Activated CD8-positive, alpha-beta memory T cell treated with anti-CD3 and anti-CD28 coated beads, Interleukin-2, amount 10 ng/mL, durations not matched to agents 7 days and 5 days (primary cell): ENCODE measurements around the gene PPFIA4. TPM values are rescaled to one million over a fixed set of nuclear protein-coding genes. Genes with fewer than 3 reads are reported as not detected.

ENCODE experiments used
- ATAC-seq: fragments of 150-1000 bp; cut with Tn5 transposase; one replicate; pipeline ENCODE4 v1.10.0; 2021; ENCODE audit warnings: moderate library complexity
- CTCF ChIA-PET: fragments of 350-600 bp; sonication (Branson Sonifier 250); formaldehyde crosslinking; loops from one replicate; lab custom pipeline; 2021; ENCODE audit warnings: antibody characterized with exemption; lab: Charles Lee
- DNase-seq: peaks from one replicate; pipeline ENCODE4 v3.0.0-alpha.2; 2020
- H3K27ac Mint-ChIP-seq: one replicate; pipeline ENCODE4 v1.8.0; 2021; ENCODE audit warnings: mild to moderate bottlenecking, mixed read lengths
- H3K27me3 Mint-ChIP-seq: one replicate; pipeline ENCODE4 v1.8.0; 2021; ENCODE audit warnings: mixed read lengths
- H3K36me3 Mint-ChIP-seq: one replicate; pipeline ENCODE4 v1.8.0; 2021; ENCODE audit warnings: mild to moderate bottlenecking, mixed read lengths
- H3K4me1 Mint-ChIP-seq: one replicate; pipeline ENCODE4 v1.8.0; 2021; ENCODE audit warnings: mixed read lengths
- H3K4me3 Mint-ChIP-seq: one replicate; pipeline ENCODE4 v1.8.0; 2021; ENCODE audit warnings: mild to moderate bottlenecking, moderate library complexity, mixed read lengths
- H3K9me3 Mint-ChIP-seq: one replicate; pipeline ENCODE4 v1.8.0; 2022; ENCODE audit warnings: low read depth, mixed read lengths
- total RNA-seq, 2 experiments: library from RNA; stranded (reverse); gene quantifications; one replicate each; pipeline ENCODE4 v1.2.3, GENCODE V29; 2021

PPFIA4 gene
- total RNA-seq, 2 experiments from 2014 or later: 4.6 to 17.9 TPM

GRCh38 chr1:203038217-203038741 lies 12.0 kb downstream of the PPFIA4 start:
- ATAC-seq (no peak), DNase-seq (no peak)
- peaks cover 3% of the 10 kb centered on the region for H3K36me3 Mint-ChIP-seq

GRCh38 chr1:203038891-203039608 lies 12.8 kb downstream of the PPFIA4 start:
- Mint-ChIP-seq H3K27me3 (no peaks in the 10 kb centered on the region), H3K9me3 (no peaks in the 10 kb centered on the region), H3K36me3 (peaks cover 3% of the 10 kb centered on the region), H3K4me1 (peaks cover 13% of the 10 kb centered on the region), H3K27ac (no peak overlapping the region), H3K4me3 (no peak overlapping the region)
- ATAC-seq (peak; percentile 82), DNase-seq (peak; percentile 72)
- CTCF ChIA-PET: interaction anchor here (0.6 to 6.4 kb wide), 33 partner anchors 8 to 304 kb away, joined by 3 to 106 read pairs (median 4); partner anchors contain the start of genes PPFIA4 and TMEM183A

More at GRCh38 chr1:203038217-203038741, 12.0 kb downstream of the PPFIA4 start:
- H3K4me1 Mint-ChIP-seq: peaks cover 13% of the 10 kb centered on the region
- no peaks in the 10 kb centered on the region for H3K9me3 Mint-ChIP-seq
- no peak overlapping the region for H3K4me3 Mint-ChIP-seq
- H3K27me3 Mint-ChIP-seq: no peaks in the 10 kb centered on the region
- H3K27ac Mint-ChIP-seq: no peak overlapping the region
- CTCF ChIA-PET: interaction anchor here (1.0 to 6.4 kb wide), 6 partner anchors 11 to 178 kb away, joined by 3 to 106 read pairs (median 28); partner anchors contain the start of gene PPFIA4

- H3K36me3 Mint-ChIP-seq: peaks cover 3% of the 10 kb centered on the region
- DNase-seq: no peak
- no peaks in the 10 kb centered on the region for H3K9me3 Mint-ChIP-seq
- no peak overlapping the region for H3K27ac Mint-ChIP-seq
- H3K4me3 Mint-ChIP-seq: no peak overlapping the region
- CTCF ChIA-PET: interaction anchor here (0.6 to 6.4 kb wide), 38 partner anchors 7 to 448 kb away, joined by 3 to 106 read pairs (median 4); partner anchors contain the start of genes ADORA1, PPFIA4 and TMEM183A
- ATAC-seq: no peak
- H3K27me3 Mint-ChIP-seq: no peaks in the 10 kb centered on the region
- peaks cover 13% of the 10 kb centered on the region for H3K4me1 Mint-ChIP-seq
Measured at GRCh38 chr1:203039609-203040512, 13.6 kb downstream of the PPFIA4 start.

GRCh38 chr1:203040513-203041275 lies 14.4 kb downstream of the PPFIA4 start:
- peaks cover 3% of the 10 kb centered on the region for H3K36me3 Mint-ChIP-seq
- H3K4me3 Mint-ChIP-seq: no peak overlapping the region
- CTCF ChIA-PET: interaction anchor here (0.8 to 6.4 kb wide), 22 partner anchors 12 to 447 kb away, joined by 3 to 106 read pairs (median 6); partner anchors contain the start of genes ADORA1, PPFIA4 and TMEM183A
- H3K9me3 Mint-ChIP-seq: no peaks in the 10 kb centered on the region
- ATAC-seq (no peak), DNase-seq (no peak)
- no peaks in the 10 kb centered on the region for H3K27me3 Mint-ChIP-seq
- H3K27ac Mint-ChIP-seq: no peak overlapping the region
- peaks cover 13% of the 10 kb centered on the region for H3K4me1 Mint-ChIP-seq

- H3K27me3 Mint-ChIP-seq: no peaks in the 10 kb centered on the region
- ATAC-seq: no peak
- no peak for DNase-seq
Measured at GRCh38 chr1:203041351-203041932, 15.2 kb downstream of the PPFIA4 start.

GRCh38 chr1:203043830-203044545 lies 17.7 kb downstream of the PPFIA4 start:
- Mint-ChIP-seq H3K9me3 (no peaks in the 10 kb centered on the region), H3K27ac (no peak overlapping the region), H3K4me3 (no peak overlapping the region), H3K27me3 (no peaks in the 10 kb centered on the region), H3K36me3 (peaks cover 3% of the 10 kb centered on the region), H3K4me1 (peaks cover 8% of the 10 kb centered on the region)
- no peak for ATAC-seq
- no peak for DNase-seq
- CTCF ChIA-PET: interaction anchor here (1.4 to 6.4 kb wide), 2 partner anchors 128 to 172 kb away, joined by 7 to 106 read pairs; no protein-coding TSS in a partner anchor

More at GRCh38 chr1:203041351-203041932, 15.2 kb downstream of the PPFIA4 start:
- no peak overlapping the region for H3K27ac Mint-ChIP-seq
- CTCF ChIA-PET: interaction anchor here (0.8 to 6.4 kb wide), 5 partner anchors 40 to 227 kb away, joined by 3 to 106 read pairs (median 41); no protein-coding TSS in a partner anchor
- no peak overlapping the region for H3K4me3 Mint-ChIP-seq
- peaks cover 3% of the 10 kb centered on the region for H3K36me3 Mint-ChIP-seq
- H3K9me3 Mint-ChIP-seq: no peaks in the 10 kb centered on the region
- H3K4me1 Mint-ChIP-seq: peaks cover 13% of the 10 kb centered on the region

- Mint-ChIP-seq H3K27me3 (no peaks in the 10 kb centered on the region), H3K9me3 (no peaks in the 10 kb centered on the region), H3K4me3 (no peak overlapping the region), H3K36me3 (no peaks in the 10 kb centered on the region), H3K27ac (no peak overlapping the region), H3K4me1 (peaks cover 4% of the 10 kb centered on the region)
- DNase-seq (no peak), ATAC-seq (no peak)
- CTCF ChIA-PET: interaction anchor here (1.9 kb wide), 1 partner anchor 127 kb away, joined by 7 read pairs; no protein-coding TSS in a partner anchor
Measured at GRCh38 chr1:203044546-203045250, 18.4 kb downstream of the PPFIA4 start.

- H3K36me3 Mint-ChIP-seq: no peaks in the 10 kb centered on the region
- H3K27ac Mint-ChIP-seq: no peak overlapping the region
- no peaks in the 10 kb centered on the region for H3K27me3 Mint-ChIP-seq
- DNase-seq (no peak), ATAC-seq (no peak)
- peaks cover 4% of the 10 kb centered on the region for H3K4me1 Mint-ChIP-seq
- CTCF ChIA-PET: interaction anchor here (1.0 to 1.9 kb wide), 2 partner anchors 21 to 127 kb away, joined by 3 to 7 read pairs; no protein-coding TSS in a partner anchor
- no peaks in the 10 kb centered on the region for H3K9me3 Mint-ChIP-seq
- H3K4me3 Mint-ChIP-seq: no peak overlapping the region
Measured at GRCh38 chr1:203045336-203045735, 19.0 kb downstream of the PPFIA4 start.

- H3K36me3 Mint-ChIP-seq: no peaks in the 10 kb centered on the region
- H3K27me3 Mint-ChIP-seq: no peaks in the 10 kb centered on the region
- DNase-seq: no peak
- H3K9me3 Mint-ChIP-seq: no peaks in the 10 kb centered on the region
- ATAC-seq: no peak
- peaks cover 4% of the 10 kb centered on the region for H3K4me1 Mint-ChIP-seq
- no peak overlapping the region for H3K4me3 Mint-ChIP-seq
- CTCF ChIA-PET: interaction anchor here (1.0 to 1.9 kb wide), 2 partner anchors 20 to 126 kb away, joined by 3 to 7 read pairs; no protein-coding TSS in a partner anchor
- no peak overlapping the region for H3K27ac Mint-ChIP-seq
Measured at GRCh38 chr1:203045821-203046594, 19.7 kb downstream of the PPFIA4 start.

GRCh38 chr1:203046984-203047630 lies 20.8 kb downstream of the PPFIA4 start:
- Mint-ChIP-seq H3K27ac (no peak overlapping the region), H3K36me3 (no peaks in the 10 kb centered on the region), H3K9me3 (no peaks in the 10 kb centered on the region), H3K4me1 (peaks cover 4% of the 10 kb centered on the region), H3K4me3 (no peak overlapping the region), H3K27me3 (peaks cover 5% of the 10 kb centered on the region)
- CTCF ChIA-PET: interaction anchor here (1.1 kb wide), 1 partner anchor 8 kb away, joined by 3 read pairs; no protein-coding TSS in a partner anchor
- ATAC-seq (peak; percentile 30), DNase-seq (no peak)
